H7 (cell line): ENCODE results near the gene DEFB131A. TPM values are rescaled to one million over a fixed set of nuclear protein-coding genes. Genes with fewer than 3 reads are reported as not detected.

Experiments
- total RNA-seq: library from RNA; depleted of rRNA; stranded (reverse); fragments of >200 nt; shearing (Covaris generic); gene quantifications from 2 replicates; pipeline ENCODE4 v1.2.3, GENCODE V29; 2014; rRNA removed

Gene DEFB131A
- total RNA-seq, 1 experiment from 2014 or later, result not detected

Other genes starting within 250 kb of the DEFB131A start
- gene USP17L10, start 233.8 kb upstream of the DEFB131A start, total RNA-seq, result not detected in 2 replicates
- not detected in 2 replicates for gene USP17L11, start 229.0 kb upstream of the DEFB131A start, total RNA-seq
- not detected in 2 replicates for gene USP17L12, start 224.3 kb upstream of the DEFB131A start, total RNA-seq
- gene USP17L13, start 219.5 kb upstream of the DEFB131A start, total RNA-seq, result not detected in 2 replicates
- gene USP17L15, start 210.0 kb upstream of the DEFB131A start, total RNA-seq, result not detected in 2 replicates
- gene USP17L17, start 200.5 kb upstream of the DEFB131A start, total RNA-seq, result not detected in 2 replicates
- not detected in 2 replicates for gene USP17L18, start 195.8 kb upstream of the DEFB131A start, total RNA-seq
- not detected in 2 replicates for gene USP17L19, start 191.0 kb upstream of the DEFB131A start, total RNA-seq
- gene USP17L20, start 186.3 kb upstream of the DEFB131A start, total RNA-seq, result not detected in 2 replicates
- not detected in 2 replicates for gene USP17L21, start 181.5 kb upstream of the DEFB131A start, total RNA-seq
- not detected in 2 replicates for gene USP17L22, start 176.8 kb upstream of the DEFB131A start, total RNA-seq
- not detected in 2 replicates for gene USP17L24, start 119.2 kb upstream of the DEFB131A start, total RNA-seq
- gene USP17L25, start 114.5 kb upstream of the DEFB131A start, total RNA-seq, result not detected in 2 replicates
- gene USP17L26, start 109.8 kb upstream of the DEFB131A start, total RNA-seq, result not detected in 2 replicates
- not detected in 2 replicates for gene USP17L5, start 105.0 kb upstream of the DEFB131A start, total RNA-seq
- not detected in 2 replicates for gene USP17L27, start 100.3 kb upstream of the DEFB131A start, total RNA-seq
- not detected in 2 replicates for gene USP17L28, start 95.5 kb upstream of the DEFB131A start, total RNA-seq
- not detected in 2 replicates for gene USP17L29, start 90.8 kb upstream of the DEFB131A start, total RNA-seq
- gene USP17L30, start 81.3 kb upstream of the DEFB131A start, total RNA-seq, result not detected in 2 replicates